ENCODE results near the gene PHC3.
"Not testable (repeated sequence)": the region's sequence is repeated elsewhere in the genome, so short reads cannot be mapped to it uniquely, and the experiment has no call there.

PHC3 gene

DNA sequence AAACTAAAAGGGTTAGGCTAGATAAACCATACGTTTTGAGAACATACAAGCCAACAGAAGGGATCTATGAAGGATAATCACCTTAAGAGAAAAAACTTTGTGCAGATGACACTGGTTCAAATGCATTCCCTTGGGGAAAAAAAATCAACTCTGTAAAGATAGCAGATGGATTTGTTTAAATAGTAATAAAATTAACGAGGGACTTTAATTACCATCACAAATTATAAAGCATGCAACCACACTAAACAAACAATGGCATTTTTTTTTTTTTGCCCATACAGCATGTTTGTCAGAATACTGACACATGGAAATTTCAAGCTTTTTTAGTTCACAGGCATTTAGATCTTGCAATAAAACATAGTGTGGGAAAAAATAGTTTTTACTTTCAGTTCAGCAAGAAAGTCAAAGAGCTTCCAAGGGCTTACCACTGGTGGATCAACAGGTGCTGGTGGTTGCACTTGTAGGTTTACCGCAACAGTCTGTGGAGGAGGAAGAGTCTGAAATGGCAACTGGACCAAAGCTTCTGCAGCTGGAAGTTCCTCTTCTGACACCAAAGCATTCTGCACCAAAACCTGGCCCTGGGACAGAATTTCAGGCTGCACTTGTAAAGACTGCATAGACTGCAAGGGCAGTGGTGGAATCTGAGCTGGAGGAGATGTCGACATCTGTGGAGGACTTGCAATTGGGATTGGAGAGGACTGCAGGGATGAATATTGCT lies 53.1 kb downstream of the PHC3 start:
- Mint-ChIP-seq H3K4me3 (peak overlapping the region; percentile 51), H3K27me3 (no peaks in the 10 kb centered on the region), H3K9me3 (ENCODE audit: low read depth) (peaks cover under 1% of the 10 kb centered on the region), H3K4me1 (ENCODE audit: low read depth) (peaks cover 33% of the 10 kb centered on the region), H3K36me3 (peaks cover 11% of the 10 kb centered on the region), H3K27ac (peak overlapping the region; percentile 76)

GRCh38 chr3:170117134-170117533 lies 64.4 kb downstream of the PHC3 start:
- Mint-ChIP-seq H3K9me3 (ENCODE audit: low read depth) (no peaks in the 10 kb centered on the region), H3K36me3 (peaks cover 6% of the 10 kb centered on the region), H3K4me1 (ENCODE audit: low read depth) (peaks cover 7% of the 10 kb centered on the region), H3K4me3 (no peak overlapping the region), H3K27ac (no peak overlapping the region), H3K27me3 (no peaks in the 10 kb centered on the region)

GRCh38 chr3:170114165-170114564 lies 67.4 kb downstream of the PHC3 start:
- H3K4me3 Mint-ChIP-seq; H3K9me3 Mint-ChIP-seq (ENCODE audit: low read depth); H3K27me3 Mint-ChIP-seq: not testable (repeated sequence)
- peaks cover 18% of the 10 kb centered on the region for H3K36me3 Mint-ChIP-seq
- H3K4me1 Mint-ChIP-seq (ENCODE audit: low read depth), result peaks cover 29% of the 10 kb centered on the region
- peak overlapping the region; percentile 10 for H3K27ac Mint-ChIP-seq

GRCh38 chr3:170111147-170111771 lies 70.3 kb downstream of the PHC3 start:
- peaks cover 37% of the 10 kb centered on the region for H3K4me1 Mint-ChIP-seq (ENCODE audit: low read depth)
- H3K9me3 Mint-ChIP-seq (ENCODE audit: low read depth), result no peaks in the 10 kb centered on the region
- H3K27ac Mint-ChIP-seq, result peak overlapping the region; percentile 64
- no peak overlapping the region for H3K4me3 Mint-ChIP-seq
- H3K27me3 Mint-ChIP-seq, result no peaks in the 10 kb centered on the region
- peaks cover 19% of the 10 kb centered on the region for H3K36me3 Mint-ChIP-seq

DNA sequence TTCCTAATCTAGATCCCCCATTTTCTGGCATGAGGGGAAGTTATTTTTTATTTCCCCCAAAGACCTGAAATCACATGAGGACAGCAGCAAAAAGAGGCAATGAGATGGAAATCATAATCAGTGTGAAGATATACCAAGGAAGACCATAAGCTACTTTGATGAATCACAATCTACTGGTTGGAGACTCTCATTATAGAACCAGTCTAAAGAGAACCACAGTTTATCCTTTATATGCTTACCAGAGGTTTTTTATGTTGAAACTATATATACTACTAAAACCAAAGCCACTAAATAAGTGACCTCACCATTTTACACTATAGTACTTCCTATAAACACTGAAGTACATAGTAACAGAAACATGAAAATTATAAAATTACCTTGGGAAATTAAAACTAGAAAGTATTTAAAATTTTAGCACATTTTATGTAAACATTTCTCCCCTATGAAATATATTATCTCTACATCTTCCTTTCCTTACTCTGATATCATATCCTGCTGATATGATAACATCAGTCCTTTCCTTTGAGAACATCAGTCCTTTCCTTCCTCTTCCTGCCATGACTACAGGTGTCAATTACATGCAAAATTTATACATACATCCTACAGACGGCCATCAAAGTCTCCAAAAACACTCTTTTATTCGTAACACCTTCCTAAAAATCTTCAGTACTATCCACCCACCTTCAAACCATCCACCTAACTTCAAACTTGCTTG lies 71.8 kb downstream of the PHC3 start:
- Mint-ChIP-seq H3K27ac (peak overlapping the region; percentile 87), H3K4me1 (ENCODE audit: low read depth) (peaks cover 37% of the 10 kb centered on the region), H3K4me3 (no peak overlapping the region), H3K36me3 (peaks cover 19% of the 10 kb centered on the region), H3K27me3 (no peaks in the 10 kb centered on the region), H3K9me3 (ENCODE audit: low read depth) (no peaks in the 10 kb centered on the region)

DNA sequence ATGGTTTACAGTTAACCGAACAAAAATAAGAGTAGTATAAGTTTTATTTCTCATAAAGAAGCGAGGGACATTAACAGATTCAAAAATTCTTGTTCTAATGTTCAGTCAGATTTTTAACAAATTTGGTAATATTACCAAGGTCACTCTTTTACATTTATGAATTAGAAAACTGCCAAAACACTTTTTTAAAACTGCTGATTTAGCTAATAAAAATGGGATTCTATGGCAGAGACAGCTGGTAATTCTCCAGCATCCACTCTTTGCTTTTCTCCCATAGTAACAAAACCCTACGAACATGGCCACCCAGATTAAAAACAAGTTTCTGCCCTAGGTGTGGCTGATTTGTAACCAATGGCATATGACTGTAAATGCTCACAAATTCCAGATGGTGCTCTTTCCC lies 72.6 kb downstream of the PHC3 start:
- no peaks in the 10 kb centered on the region for H3K27me3 Mint-ChIP-seq
- no peak overlapping the region for H3K4me3 Mint-ChIP-seq
- H3K4me1 Mint-ChIP-seq (ENCODE audit: low read depth), result peaks cover 37% of the 10 kb centered on the region
- no peaks in the 10 kb centered on the region for H3K9me3 Mint-ChIP-seq (ENCODE audit: low read depth)
- H3K27ac Mint-ChIP-seq, result peak overlapping the region; percentile 87
- peaks cover 19% of the 10 kb centered on the region for H3K36me3 Mint-ChIP-seq

GRCh38 chr3:170107941-170108340 lies 73.6 kb downstream of the PHC3 start:
- H3K36me3 Mint-ChIP-seq, result peaks cover 15% of the 10 kb centered on the region
- H3K27me3 Mint-ChIP-seq, result no peaks in the 10 kb centered on the region
- no peak overlapping the region for H3K4me3 Mint-ChIP-seq
- no peaks in the 10 kb centered on the region for H3K9me3 Mint-ChIP-seq (ENCODE audit: low read depth)
- H3K27ac Mint-ChIP-seq, result no peak overlapping the region
- peaks cover 34% of the 10 kb centered on the region for H3K4me1 Mint-ChIP-seq (ENCODE audit: low read depth)

GRCh38 chr3:170102431-170102830 lies 79.1 kb downstream of the PHC3 start:
- H3K36me3 Mint-ChIP-seq, result peaks cover 4% of the 10 kb centered on the region

GRCh38 chr3:170100944-170101343 lies 80.6 kb downstream of the PHC3 start:
- H3K36me3 Mint-ChIP-seq, result peaks cover 4% of the 10 kb centered on the region
- no peaks in the 10 kb centered on the region for H3K27me3 Mint-ChIP-seq
- no peak overlapping the region for H3K4me3 Mint-ChIP-seq
- H3K9me3 Mint-ChIP-seq (ENCODE audit: low read depth), result no peaks in the 10 kb centered on the region
- peaks cover 12% of the 10 kb centered on the region for H3K4me1 Mint-ChIP-seq (ENCODE audit: low read depth)
- peak overlapping the region; percentile 46 for H3K27ac Mint-ChIP-seq

More at GRCh38 chr3:170102431-170102830, 79.1 kb downstream of the PHC3 start:
- H3K4me3 Mint-ChIP-seq, result no peak overlapping the region
- H3K9me3 Mint-ChIP-seq (ENCODE audit: low read depth), result no peaks in the 10 kb centered on the region
- H3K27me3 Mint-ChIP-seq, result no peaks in the 10 kb centered on the region
- H3K4me1 Mint-ChIP-seq (ENCODE audit: low read depth), result peaks cover 12% of the 10 kb centered on the region
- H3K27ac Mint-ChIP-seq, result no peak overlapping the region

- Mint-ChIP-seq H3K4me3 (no peak overlapping the region), H3K9me3 (ENCODE audit: low read depth) (no peaks in the 10 kb centered on the region), H3K27me3 (no peaks in the 10 kb centered on the region), H3K4me1 (ENCODE audit: low read depth) (peaks cover 15% of the 10 kb centered on the region), H3K36me3 (peaks cover 14% of the 10 kb centered on the region), H3K27ac (peak overlapping the region; percentile 81)
These were observed 82.8 kb downstream of the PHC3 start for GRCh38 chr3:170098753-170099152.

DNA sequence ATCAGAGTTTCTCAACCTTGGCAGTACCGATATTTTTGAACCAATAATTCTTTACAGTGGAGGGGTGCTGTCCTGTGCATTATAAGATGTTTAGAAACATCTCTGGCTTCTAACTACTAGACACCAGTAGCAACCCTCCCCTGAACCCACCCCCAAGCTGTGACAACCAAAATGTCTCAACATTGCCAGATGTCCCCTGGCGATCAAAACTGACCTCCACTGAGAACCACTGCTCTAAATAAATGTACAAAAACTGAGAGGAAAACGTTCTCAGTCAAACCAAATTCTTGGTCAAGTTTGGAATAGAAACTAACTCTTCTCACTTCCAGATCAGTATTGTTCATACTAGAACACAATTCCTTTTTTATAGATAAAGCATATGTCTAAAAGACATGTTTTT lies 85.2 kb downstream of the PHC3 start:
- Mint-ChIP-seq H3K27ac (no peak overlapping the region), H3K27me3 (no peaks in the 10 kb centered on the region), H3K4me1 (ENCODE audit: low read depth) (peaks cover 15% of the 10 kb centered on the region), H3K9me3 (ENCODE audit: low read depth) (no peaks in the 10 kb centered on the region), H3K4me3 (no peak overlapping the region), H3K36me3 (peaks cover 9% of the 10 kb centered on the region)

GRCh38 chr3:170095771-170096170 lies 85.8 kb downstream of the PHC3 start:
- peaks cover 15% of the 10 kb centered on the region for H3K4me1 Mint-ChIP-seq (ENCODE audit: low read depth)
- peak overlapping the region; percentile 76 for H3K27ac Mint-ChIP-seq
- no peak overlapping the region for H3K4me3 Mint-ChIP-seq
- no peaks in the 10 kb centered on the region for H3K27me3 Mint-ChIP-seq
- peaks cover 9% of the 10 kb centered on the region for H3K36me3 Mint-ChIP-seq
- H3K9me3 Mint-ChIP-seq (ENCODE audit: low read depth), result no peaks in the 10 kb centered on the region

DNA sequence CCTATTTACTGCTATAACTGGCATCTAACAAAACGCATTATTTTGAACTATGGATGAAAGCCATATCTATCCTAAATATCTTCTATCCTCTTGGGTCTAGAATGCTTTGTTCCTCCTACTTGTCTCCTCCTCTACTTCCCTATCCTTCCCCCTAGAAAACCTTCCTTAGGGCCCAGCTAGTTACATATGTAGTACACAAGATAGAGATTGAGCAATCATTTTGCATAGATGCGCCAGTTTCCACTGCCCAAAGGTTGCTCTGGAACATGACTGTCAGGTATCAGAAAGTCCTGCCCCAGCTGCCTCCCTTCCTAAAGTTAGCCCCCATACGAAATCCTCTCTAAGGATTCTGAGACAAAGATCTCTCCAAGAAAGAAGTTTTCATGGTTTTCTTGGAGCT lies 88.6 kb downstream of the PHC3 start:
- Mint-ChIP-seq H3K36me3 (peaks cover 9% of the 10 kb centered on the region), H3K4me1 (ENCODE audit: low read depth) (peaks cover 4% of the 10 kb centered on the region), H3K9me3 (ENCODE audit: low read depth) (no peaks in the 10 kb centered on the region), H3K27me3 (no peaks in the 10 kb centered on the region), H3K27ac (peak overlapping the region; percentile 68), H3K4me3 (no peak overlapping the region)

DNA sequence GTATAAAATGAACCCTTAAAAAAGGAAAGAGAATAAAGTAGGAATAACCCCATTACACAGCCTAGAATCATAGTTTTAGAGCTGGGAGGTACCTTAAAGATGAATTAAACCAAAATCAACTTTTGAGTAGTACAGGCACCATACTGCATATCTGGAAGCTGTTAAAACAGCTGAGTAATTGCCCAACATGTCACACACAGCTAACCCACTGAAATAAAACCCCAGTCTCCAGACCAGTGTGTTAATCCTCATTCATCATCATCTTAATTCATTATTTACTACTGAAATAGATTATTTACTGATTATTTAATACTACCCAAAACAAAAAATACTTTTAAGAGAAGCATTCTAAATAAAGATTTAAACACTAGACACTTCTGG lies 90.9 kb downstream of the PHC3 start:
- Mint-ChIP-seq H3K4me3 (no peak overlapping the region), H3K4me1 (ENCODE audit: low read depth) (peaks cover 2% of the 10 kb centered on the region), H3K27me3 (no peaks in the 10 kb centered on the region), H3K27ac (no peak overlapping the region), H3K36me3 (peaks cover 8% of the 10 kb centered on the region), H3K9me3 (ENCODE audit: low read depth) (no peaks in the 10 kb centered on the region)

DNA sequence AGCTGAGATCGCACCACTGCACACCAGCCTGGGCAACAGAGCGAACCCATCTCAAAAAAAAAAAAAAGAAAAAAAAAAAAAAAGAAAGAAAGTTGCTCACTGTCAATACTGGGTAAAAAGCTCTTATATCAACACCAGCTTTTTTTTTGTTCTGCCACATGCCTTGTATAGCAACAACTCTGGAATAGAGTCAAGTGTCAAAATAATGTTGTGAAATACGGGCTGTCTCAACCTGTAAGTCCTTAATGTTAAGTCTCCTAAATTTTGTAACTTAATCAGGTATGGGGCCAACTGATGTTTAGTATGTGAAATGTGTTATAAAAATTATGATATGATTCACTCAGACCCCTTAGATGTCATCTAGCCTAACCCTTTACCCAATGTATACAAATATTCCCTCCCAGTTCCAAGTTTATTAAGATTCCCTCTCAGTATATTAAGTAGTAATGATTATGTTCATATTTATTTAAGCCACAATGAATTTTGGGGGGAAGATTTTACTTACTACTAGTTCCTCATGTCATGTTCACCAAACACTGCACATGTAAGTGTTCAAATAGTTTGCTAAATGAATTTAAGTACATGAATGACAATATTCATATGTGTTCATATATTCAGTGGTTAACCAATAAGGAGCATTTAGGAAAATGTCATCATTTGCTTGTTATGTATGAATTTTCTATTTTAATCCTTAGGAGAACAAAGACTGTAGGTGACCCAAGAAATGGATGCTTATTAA lies 91.5 kb downstream of the PHC3 start:
- H3K9me3 Mint-ChIP-seq (ENCODE audit: low read depth), result no peaks in the 10 kb centered on the region
- H3K4me3 Mint-ChIP-seq, result no peak overlapping the region
- no peak overlapping the region for H3K27ac Mint-ChIP-seq
- peaks cover 4% of the 10 kb centered on the region for H3K36me3 Mint-ChIP-seq
- no peaks in the 10 kb centered on the region for H3K4me1 Mint-ChIP-seq (ENCODE audit: low read depth)
- H3K27me3 Mint-ChIP-seq, result no peaks in the 10 kb centered on the region

Measured in activated naive CD8-positive, alpha-beta T cell (primary cell).